Activated CD4-positive, alpha-beta T cell treated with anti-CD3 and anti-CD28 coated beads, Interleukin-2, Interleukin-6, amounts not matched to agents 100 ng/mL and 50 ng/mL, durations not matched to agents 16 hours and 8 hours (primary cell): ENCODE results near the gene SCRN1.
"Not testable (repeated sequence)": the region's sequence is repeated elsewhere in the genome, so short reads cannot be mapped to it uniquely, and the experiment has no call there.

ENCODE experiments used
- DNase-seq: peaks from one replicate; pipeline ENCODE4 v3.0.0-alpha.2; 2020

SCRN1 gene

GRCh38 chr7:29922921-29923700, 66.5 kb downstream of the SCRN1 start:
- DNase-seq, result no peak

DNA sequence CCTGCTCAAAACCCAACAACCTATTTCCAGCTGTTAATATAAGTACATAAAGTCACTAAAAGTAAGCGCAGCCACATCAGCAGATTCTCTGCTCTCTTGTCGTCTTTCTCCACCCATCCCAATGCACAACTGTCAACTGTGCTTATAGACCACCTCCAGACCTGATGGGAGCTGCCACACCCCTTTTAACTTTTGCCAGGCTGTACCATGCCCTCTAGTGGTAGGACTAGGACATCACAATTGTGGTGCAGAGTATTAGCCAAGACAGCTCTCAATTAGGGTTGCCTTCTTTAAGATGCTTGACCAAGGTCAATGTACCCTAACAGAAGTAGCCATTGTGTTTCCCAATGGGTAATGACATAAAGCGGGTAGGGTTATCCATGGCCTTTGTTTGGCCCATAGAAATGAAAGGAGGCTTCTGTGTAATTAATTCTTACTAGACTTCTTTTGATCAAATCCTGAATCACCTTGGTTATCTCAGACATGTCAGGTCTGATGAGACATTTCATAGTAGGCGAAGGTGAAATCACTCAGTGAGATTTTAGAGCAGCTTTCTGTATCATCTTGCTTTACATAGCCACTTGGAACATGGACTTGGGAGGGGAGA, 68.1 kb downstream of the SCRN1 start:
- DNase-seq, result peak; percentile 71

DNA sequence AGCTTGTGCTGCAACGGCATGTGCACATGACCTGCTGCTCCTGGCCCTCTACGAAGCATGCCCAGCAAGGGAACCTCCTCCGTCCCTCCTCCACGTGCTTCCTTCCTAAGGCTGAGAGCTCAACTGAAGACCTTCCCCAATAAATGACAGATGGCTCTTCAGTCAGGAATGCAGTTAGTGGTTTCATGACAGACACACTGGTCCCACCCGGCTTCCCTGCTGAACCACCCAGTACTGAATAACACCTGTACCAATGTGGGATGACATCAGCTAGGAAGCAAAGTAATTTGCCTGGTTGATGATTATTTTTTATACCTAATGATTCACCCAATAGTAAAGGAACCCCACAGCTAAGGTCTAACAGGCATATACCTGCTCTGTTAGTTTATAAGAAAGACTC, 69.1 kb downstream of the SCRN1 start:
- DNase-seq, result no peak

DNA sequence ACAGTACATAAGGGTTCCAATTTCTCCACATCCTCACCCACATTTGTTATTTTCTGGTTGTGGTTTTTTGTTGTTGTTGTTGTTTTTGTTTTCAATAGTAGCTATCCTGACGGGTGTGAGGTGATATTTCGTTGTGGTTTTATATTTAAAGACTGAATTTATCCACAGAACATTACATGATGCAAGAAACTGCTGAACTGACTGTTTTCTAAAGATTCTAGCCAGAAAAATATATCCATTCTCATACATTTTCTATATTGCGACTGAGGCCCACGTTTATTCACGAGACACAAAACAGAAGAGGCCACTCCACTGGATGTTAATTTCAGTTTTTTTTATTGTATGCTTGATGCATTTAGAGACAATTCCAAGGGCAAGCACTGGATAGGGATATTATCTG, 69.8 kb downstream of the SCRN1 start:
- DNase-seq, result no peak

DNA sequence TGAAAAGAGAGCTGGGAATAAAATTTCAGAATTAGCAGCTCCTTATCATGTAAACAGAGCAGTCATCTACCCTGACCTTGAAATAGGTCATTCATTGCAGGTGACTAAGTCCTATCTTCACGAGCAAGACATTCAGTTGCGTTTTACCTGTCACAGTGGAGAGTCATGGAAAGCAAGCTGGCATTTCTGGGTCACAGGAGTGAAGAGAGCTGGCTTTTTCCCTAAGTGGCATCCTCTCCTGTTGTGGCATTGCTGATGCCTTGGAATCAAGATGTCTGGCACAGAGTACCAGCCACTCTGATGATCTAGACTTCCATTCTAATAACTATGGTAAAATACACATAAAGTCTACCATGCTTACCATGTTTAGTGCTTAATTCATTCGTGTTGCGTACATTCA, 70.8 kb downstream of the SCRN1 start:
- no peak for DNase-seq

DNA sequence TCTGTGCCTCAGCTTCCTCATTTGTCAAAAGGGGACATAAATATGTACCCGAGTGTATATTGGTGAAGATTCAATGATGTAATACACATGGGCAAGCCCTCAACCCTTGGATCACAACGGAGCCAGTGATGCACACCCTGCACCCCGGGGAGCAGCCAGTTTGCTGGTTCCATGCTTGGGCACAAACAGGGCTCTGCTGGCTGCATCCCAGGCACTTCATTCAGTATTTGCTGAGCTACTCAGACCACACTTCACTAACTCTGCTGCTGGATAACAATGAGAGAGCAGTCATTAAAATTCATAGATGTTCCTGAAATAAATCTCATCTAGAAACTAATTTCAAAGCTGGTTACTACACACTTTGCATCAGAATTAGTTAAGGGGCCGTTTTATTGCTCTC, 72.0 kb downstream of the SCRN1 start:
- DNase-seq, result no peak

- no peak for DNase-seq
Measured at GRCh38 chr7:29915481-29916215, 74.0 kb downstream of the SCRN1 start.

GRCh38 chr7:29914180-29914579, 75.4 kb downstream of the SCRN1 start:
- DNase-seq, result no peak

- DNase-seq, result no peak
Measured at GRCh38 chr7:29906200-29907022, 83.2 kb downstream of the SCRN1 start.

DNA sequence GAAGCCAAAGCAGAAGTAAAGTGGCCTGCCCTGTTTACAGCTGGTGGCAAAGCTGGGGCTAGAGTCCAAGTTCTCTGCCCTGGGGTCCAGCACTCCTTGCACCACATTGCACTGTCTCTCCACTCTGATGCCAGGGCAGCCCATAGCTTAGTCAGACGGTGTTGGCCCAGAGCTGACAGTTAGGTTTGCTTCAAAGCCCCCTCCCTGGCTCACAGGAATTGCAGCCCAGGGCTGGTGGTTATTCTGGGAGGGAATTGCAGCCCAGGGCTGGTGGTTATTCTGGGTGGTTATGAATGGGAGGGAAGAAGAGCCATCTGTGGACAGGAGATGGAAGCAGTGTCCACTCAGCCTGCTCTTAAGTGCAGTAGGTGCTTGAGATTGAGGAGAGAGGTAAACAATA, 88.9 kb downstream of the SCRN1 start:
- DNase-seq, result no peak

DNA sequence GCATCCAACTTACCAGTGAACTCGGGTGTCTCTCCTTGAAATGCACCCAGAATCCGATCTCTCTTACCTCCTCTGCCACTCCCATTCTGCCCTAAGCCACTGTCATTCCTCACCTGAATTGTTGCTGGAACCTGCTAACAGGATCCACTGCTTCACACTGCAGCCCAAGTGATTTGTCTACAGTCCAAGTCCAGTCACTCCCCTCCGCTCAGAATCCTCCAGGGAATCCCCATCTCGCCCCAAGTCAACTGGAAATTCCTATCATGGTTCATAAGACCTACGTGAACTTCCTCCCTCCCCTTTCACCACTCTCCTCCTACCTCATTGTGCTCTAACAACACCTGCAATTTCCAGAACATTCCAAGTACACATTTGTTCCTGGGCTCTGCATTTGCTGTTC, 91.3 kb downstream of the SCRN1 start:
- DNase-seq, result no peak

GRCh38 chr7:29896685-29897411, 92.8 kb downstream of the SCRN1 start:
- no peak for DNase-seq

- no peak for DNase-seq
Measured at GRCh38 chr7:29895559-29895958, 94.0 kb downstream of the SCRN1 start.

DNA sequence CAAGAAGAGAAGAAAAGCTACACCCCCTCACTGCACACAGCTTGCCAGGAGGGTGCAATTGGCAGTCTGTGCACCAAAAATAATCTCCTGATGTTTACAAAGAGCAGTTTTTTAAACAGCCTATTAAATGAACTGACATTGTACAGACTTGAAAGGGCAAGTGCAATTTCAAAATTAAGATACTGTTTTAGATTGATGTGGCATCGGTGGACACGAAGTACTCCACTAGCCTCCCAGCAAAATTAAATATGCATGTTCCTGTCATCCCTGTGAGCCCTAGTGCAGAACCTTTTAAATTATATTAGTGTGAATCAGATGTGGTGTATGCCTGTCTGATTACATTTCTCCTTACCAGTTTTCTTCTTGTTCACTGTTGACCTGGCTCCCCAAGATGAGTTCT, 95.3 kb downstream of the SCRN1 start:
- no peak for DNase-seq

DNA sequence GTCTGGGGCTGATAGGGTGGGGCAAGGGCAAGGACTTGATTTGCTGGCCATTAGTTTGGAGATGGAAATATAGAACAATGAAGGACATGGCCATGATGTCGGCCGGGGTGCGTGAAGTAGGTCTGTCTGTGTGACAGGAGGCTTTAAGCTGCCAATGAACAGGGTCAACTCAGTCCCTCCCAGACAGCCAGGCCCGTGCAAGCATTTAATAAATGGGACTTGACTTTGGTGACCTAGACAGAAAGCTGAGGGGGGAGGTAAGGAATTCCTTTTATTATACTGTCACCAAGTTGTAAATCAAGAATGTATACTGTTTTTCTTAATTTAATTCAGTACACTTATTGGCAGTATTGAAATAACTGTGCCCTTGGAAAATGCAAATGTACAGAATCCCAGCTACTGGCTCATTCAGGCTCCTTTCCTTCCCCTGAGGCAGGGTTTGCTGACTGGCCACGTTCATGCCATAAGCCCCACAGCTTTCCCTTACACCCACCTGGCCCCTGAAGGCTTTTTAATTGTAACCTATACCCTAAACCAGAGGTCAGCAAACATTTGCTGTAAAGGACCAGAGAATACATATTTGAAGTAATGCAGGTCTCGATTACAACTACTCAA, 96.1 kb downstream of the SCRN1 start:
- DNase-seq, result no peak

DNA sequence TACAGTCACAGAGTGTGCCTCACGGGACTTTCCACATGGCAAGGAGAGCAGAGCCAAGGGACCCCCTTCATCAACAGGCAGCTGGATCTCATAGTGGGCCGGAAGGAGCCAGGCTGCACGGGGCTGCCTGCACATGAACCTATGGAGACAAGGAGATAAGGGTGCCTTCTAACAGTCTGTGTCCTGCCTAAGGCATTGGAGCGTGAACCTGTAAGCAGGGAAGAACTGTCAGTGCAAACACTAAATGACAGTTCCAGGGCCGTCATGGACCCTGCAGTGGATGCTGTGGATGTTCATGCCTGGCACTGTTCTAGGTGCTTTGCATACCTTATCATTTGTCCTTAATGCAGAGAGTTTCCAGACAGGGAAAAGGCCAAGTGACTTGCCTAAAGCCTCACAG, 97.4 kb downstream of the SCRN1 start:
- no peak for DNase-seq

DNA sequence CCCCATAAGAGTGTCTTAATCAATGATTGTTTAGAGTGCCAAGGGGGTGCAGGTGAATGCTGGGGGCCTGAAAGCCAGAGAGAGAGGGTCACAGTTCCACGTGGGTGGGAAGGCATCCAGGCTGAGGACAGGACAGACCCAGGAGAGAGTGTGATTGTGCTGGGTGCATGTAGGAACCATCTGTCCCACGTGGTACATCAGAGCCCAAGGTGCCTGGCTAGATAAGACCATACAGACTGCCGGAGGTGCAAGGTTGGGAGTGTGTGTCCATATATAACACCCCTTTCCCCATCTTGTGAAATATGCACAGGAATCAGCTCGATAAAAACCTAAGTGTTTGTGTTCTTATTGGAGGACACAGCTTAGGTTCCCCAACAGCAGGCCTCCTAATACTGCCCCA, 97.8 kb downstream of the SCRN1 start:
- DNase-seq, result no peak

DNA sequence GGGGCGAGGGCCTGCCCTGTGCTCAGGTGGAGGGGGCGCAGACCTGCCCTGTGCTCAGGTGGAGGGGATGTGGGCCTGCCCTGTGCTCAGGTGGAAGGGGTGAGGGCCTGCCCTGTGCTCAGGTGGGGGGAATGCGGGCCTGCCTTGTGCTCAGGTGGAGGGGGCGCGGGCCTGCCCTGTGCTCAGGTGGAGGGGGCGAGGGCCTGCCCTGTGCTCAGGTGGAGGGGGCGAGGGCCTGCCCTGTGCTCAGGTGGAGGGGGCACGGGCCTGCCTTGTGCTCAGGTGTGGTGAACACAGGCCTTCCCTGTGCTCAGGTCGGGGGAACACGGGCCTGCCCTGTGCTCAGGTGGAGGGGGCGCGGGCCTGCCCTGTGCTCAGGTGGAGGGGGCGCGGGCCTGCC, 98.8 kb downstream of the SCRN1 start:
- not testable (repeated sequence) for DNase-seq

DNA sequence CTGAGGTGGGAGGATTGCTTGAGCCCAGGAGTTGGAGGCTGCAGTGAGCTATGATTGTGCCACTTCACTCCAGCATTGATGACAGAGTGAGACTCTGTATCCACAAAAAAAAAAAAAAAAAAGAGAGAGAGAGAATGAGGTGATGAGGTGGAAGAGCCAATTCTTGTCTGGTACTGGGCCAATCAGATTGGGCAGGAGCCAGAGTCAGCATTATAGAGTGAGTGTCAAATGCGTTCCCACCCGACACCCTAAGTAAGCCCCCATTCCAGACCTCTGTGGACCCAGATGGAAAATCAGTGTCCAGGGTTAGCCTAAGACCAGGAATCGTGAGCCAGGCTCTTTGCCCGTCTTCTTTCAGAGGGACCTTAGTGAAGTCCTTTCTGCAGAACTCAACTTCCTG, 99.3 kb downstream of the SCRN1 start:
- no peak for DNase-seq

DNA sequence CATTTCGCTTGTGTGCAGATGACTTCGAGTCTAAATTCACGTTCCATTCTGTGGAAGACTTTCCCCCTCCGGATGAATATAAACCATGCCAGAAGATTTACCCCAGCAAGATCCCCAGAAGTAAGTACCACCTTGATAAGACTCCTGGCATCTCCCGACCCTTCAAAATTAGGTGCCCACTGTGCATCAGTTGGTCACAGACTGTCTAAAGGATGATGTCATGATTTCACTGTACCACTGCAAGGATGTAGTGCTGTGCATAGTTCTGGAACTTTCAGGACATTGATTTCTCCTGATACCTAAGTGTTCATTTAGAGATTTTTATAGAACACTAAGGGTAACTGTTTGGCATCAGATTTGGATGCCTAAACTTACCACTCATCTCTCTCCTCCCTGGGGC, 100.3 kb downstream of the SCRN1 start:
- DNase-seq, result no peak

GRCh38 chr7:29888006-29888405, 101.6 kb downstream of the SCRN1 start:
- DNase-seq, result no peak

- DNase-seq, result no peak
Measured at GRCh38 chr7:29886827-29887226, 102.8 kb downstream of the SCRN1 start.
